Measurements from ENCODE around the gene COX20. TPM values are rescaled to one million over a fixed set of nuclear protein-coding genes. Genes with fewer than 3 reads are reported as not detected.

COX20 gene
- total RNA-seq, 1 experiment from 2014 or later = 40.7 TPM

GRCh38 chr1:244833734-244834542 lies 1.5 kb upstream of the COX20 start:
- POLR2A ChIA-PET (ENCODE audit: unreplicated experiment) = interaction anchor here (0.6 to 0.7 kb wide), 2 partner anchors 30 to 253 kb away, joined by 5 to 6 read pairs; no protein-coding TSS in a partner anchor
- DNase-seq = peak; percentile 44 to 78
- TF ChIP-seq CTCF (conservative IDR thresholded peaks at IDR 0.05) = 0 out of 2 replicates have a peak, but pooled peaks have one; percentile 38
- no peak for TF ChIP-seq EZH2 (IDR thresholded peaks at IDR 0.05; ENCODE audit: low read depth)

GRCh38 chr1:244834543-244835275 lies 749 bp upstream of the COX20 start:
- H3F3A ChIP-seq (ENCODE audit: insufficient read depth, low read depth) = peaks cover 56% of the 10 kb centered on the region
- peaks cover 41% of the 10 kb centered on the region for H3K79me2 ChIP-seq (ENCODE audit: low read depth)
- H3K36me3 ChIP-seq (ENCODE audit: low read depth) = peaks cover 10% of the 10 kb centered on the region; the same call in 1 of the 2 replicates
- DNase-seq = peak; percentile 83 to 90
- intact Hi-C loops (cut with micrococcal nuclease; ENCODE audit: unreplicated experiment) = loop anchor here (1.0 to 10.0 kb wide), 8 partner anchors 30 to 530 kb away; partner anchors contain the start of genes ADSS2, DESI2 and HNRNPU
- peaks cover 22% of the 10 kb centered on the region for H3K4me1 ChIP-seq (replicated peaks; ENCODE audit: insufficient read depth)
- H2AFZ ChIP-seq = peak overlapping the region; percentile 70
- H3K27ac ChIP-seq = peak overlapping the region; percentile 98
- H3K9me2 ChIP-seq (ENCODE audit: insufficient read depth) = no peaks in the 10 kb centered on the region
- ChIA-PET CTCF (interaction anchor here (0.5 to 0.7 kb wide), 2 partner anchors 14 to 141 kb away, joined by 3 to 5 read pairs; no protein-coding TSS in a partner anchor), POLR2A (ENCODE audit: unreplicated experiment) (interaction anchor here (0.7 kb wide), 1 partner anchor 252 kb away, joined by 6 read pairs; no protein-coding TSS in a partner anchor)
- H4K20me1 ChIP-seq (ENCODE audit: insufficient read depth) = no peaks in the 10 kb centered on the region
- peak overlapping the region; percentile 87 for H3K4me2 ChIP-seq
- TSS peak; percentile 83 for BruUV-seq (replicated peaks)
- H3K4me3 ChIP-seq = peak overlapping the region; percentile 79
- no peaks in the 10 kb centered on the region for H3K9me3 ChIP-seq (ENCODE audit: insufficient read depth, low read depth)
- TF ChIP-seq CTCF (conservative IDR thresholded peaks at IDR 0.05) (no peak), EZH2 (IDR thresholded peaks at IDR 0.05; ENCODE audit: low read depth) (no peak)
- H3K27me3 ChIP-seq (ENCODE audit: insufficient read depth, low read depth) = no peaks in the 10 kb centered on the region

More at GRCh38 chr1:244833734-244834542, 1.5 kb upstream of the COX20 start:
- Histone ChIP-seq H3K9me2 (ENCODE audit: insufficient read depth) (no peaks in the 10 kb centered on the region), H3F3A (ENCODE audit: insufficient read depth, low read depth) (peaks cover 48% of the 10 kb centered on the region), H3K27ac (peak overlapping the region; percentile 98), H2AFZ (peak overlapping the region; percentile 70), H3K4me1 (replicated peaks; ENCODE audit: insufficient read depth) (peaks cover 22% of the 10 kb centered on the region), H3K4me2 (peak overlapping the region; percentile 87), H3K27me3 (ENCODE audit: insufficient read depth, low read depth) (no peaks in the 10 kb centered on the region), H3K9me3 (ENCODE audit: insufficient read depth, low read depth) (no peaks in the 10 kb centered on the region), H3K4me3 (peak overlapping the region; percentile 79), H3K79me2 (ENCODE audit: low read depth) (peaks cover 33% of the 10 kb centered on the region), H3K36me3 (ENCODE audit: low read depth) (0 out of 2 replicates have a peak, but pooled peaks cover 5% of the 10 kb centered on the region), H4K20me1 (ENCODE audit: insufficient read depth) (no peaks in the 10 kb centered on the region)
- no TSS peak for BruUV-seq (replicated peaks)
- intact Hi-C loops (cut with micrococcal nuclease; ENCODE audit: unreplicated experiment) = loop anchor here (2.0 to 10.0 kb wide), 5 partner anchors 33 to 529 kb away; partner anchors contain the start of gene DESI2
- CTCF ChIA-PET = interaction anchor here (0.5 to 0.7 kb wide), 2 partner anchors 14 to 141 kb away, joined by 3 to 5 read pairs; no protein-coding TSS in a partner anchor

- no peaks in the 10 kb centered on the region for H3K9me3 ChIP-seq (ENCODE audit: insufficient read depth, low read depth)
- intact Hi-C loops (cut with micrococcal nuclease; ENCODE audit: unreplicated experiment) = loop anchor here (5.0 to 10.0 kb wide), 3 partner anchors 181 to 531 kb away; partner anchors contain the start of genes ADSS2 and DESI2
- peak overlapping the region; percentile 98 for H3K27ac ChIP-seq
- peaks cover 52% of the 10 kb centered on the region for H3K79me2 ChIP-seq (ENCODE audit: low read depth)
- DNase-seq = no peak
- peak overlapping the region; percentile 87 for H3K4me2 ChIP-seq
- peak overlapping the region; percentile 79 for H3K4me3 ChIP-seq
- TF ChIP-seq EZH2 (IDR thresholded peaks at IDR 0.05; ENCODE audit: low read depth) (no peak), CTCF (conservative IDR thresholded peaks at IDR 0.05) (no peak)
- ChIA-PET POLR2A (ENCODE audit: unreplicated experiment) (interaction anchor here (0.6 kb wide), 3 partner anchors 9 to 990 kb away, joined by 3 to 11 read pairs (median 10); no protein-coding TSS in a partner anchor), CTCF (interaction anchor here (1.2 to 2.3 kb wide), 2 partner anchors 34 to 206 kb away, joined by 5 to 8 read pairs; no protein-coding TSS in a partner anchor)
- no peaks in the 10 kb centered on the region for H3K27me3 ChIP-seq (ENCODE audit: insufficient read depth, low read depth)
- H3K4me1 ChIP-seq (replicated peaks; ENCODE audit: insufficient read depth) = peaks cover 22% of the 10 kb centered on the region
- H3F3A ChIP-seq (ENCODE audit: insufficient read depth, low read depth) = peaks cover 65% of the 10 kb centered on the region
- peaks cover 23% of the 10 kb centered on the region for H3K36me3 ChIP-seq (ENCODE audit: low read depth)
- TSS peak; percentile 71 for BruUV-seq (replicated peaks)
- H2AFZ ChIP-seq = peak overlapping the region; percentile 76
- H3K9me2 ChIP-seq (ENCODE audit: insufficient read depth) = no peaks in the 10 kb centered on the region
- H4K20me1 ChIP-seq (ENCODE audit: insufficient read depth) = 0 out of 2 replicates have a peak, but pooled peaks cover 4% of the 10 kb centered on the region
These were observed 670 bp downstream of the COX20 start for GRCh38 chr1:244836135-244836521.

All from PC-9 (cell line).